Daoy (cell line): ENCODE measurements around the gene DBX2. TPM values are rescaled to one million over a fixed set of nuclear protein-coding genes. Genes with fewer than 3 reads are reported as not detected.
A peak's percentile ranks its signal among the peaks of the same experiment; 100 is the strongest.
"Not testable (repeated sequence)": the region's sequence is repeated elsewhere in the genome, so short reads cannot be mapped to it uniquely, and the experiment has no call there.

ENCODE experiments used
- DNase-seq: peaks from one replicate; pipeline ENCODE4 v3.0.0-alpha.2; 2015; ENCODE audit warnings: low read depth
- total RNA-seq: library from RNA; depleted of rRNA; stranded (reverse); fragments of >200 nt; shearing (Covaris generic); gene quantifications from 2 replicates; pipeline ENCODE4 v1.2.3, GENCODE V29; 2014; rRNA removed

The DBX2 gene
- total RNA-seq, 1 experiment from 2014 or later, result not detected

DNA sequence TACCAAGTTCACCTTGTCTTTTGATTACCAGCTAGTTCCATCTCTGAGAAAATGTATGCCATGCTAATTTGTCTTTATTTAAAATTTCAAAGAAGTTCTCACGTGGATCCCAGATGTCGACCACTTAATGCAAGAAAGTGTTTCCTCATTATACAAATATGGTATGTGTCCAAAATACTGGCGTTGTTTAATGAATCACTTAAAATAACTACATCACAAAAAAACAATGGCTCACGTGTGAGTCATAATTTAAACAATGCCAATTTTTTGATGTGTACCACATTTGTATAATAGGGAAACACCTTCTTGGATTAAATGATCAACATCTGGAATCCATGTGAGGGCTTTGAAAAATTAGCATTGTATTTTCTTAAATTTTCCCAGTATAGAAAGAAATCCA, 40.8 kb downstream of the DBX2 start:
- DNase-seq, result peak; percentile 10

DNA sequence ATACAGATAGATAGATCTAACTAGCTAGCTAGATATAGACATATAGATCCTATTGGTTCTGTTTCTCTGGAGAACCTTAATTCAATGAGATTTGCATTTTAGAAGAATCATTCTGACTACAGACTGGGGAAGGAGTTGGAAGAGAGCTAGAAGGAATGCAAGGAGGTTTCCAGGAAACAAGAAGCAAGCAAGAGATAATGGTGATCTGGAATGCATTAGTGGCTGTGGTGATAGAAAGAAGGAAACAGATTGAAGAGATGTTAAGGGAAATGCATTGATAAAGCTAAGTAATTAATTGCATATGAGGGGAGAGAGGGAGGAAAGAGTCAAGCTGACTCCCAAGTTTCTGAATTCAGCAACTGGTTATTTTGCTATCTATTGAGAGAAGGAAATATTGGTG, 42.7 kb downstream of the DBX2 start:
- DNase-seq, result no peak

DNA sequence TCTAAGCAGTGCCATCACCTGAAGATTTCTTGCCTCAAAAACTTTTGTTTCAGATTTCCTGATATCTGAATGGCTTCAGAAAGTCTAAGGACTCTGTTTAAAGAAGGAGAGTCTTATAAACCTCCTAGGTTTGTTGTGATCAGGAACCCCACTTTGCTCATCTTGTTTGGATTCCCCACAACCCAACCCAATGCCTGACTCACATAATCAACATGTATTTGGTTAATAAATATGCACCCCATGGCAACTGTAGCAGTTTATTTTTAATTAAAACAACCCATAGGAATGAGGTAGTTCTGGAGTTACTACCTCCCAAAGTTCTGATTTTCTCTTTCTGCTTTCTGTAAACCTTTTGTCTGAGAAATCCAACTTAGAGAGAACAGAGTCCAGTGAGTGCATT, 51.5 kb downstream of the DBX2 start:
- DNase-seq, result no peak

DNA sequence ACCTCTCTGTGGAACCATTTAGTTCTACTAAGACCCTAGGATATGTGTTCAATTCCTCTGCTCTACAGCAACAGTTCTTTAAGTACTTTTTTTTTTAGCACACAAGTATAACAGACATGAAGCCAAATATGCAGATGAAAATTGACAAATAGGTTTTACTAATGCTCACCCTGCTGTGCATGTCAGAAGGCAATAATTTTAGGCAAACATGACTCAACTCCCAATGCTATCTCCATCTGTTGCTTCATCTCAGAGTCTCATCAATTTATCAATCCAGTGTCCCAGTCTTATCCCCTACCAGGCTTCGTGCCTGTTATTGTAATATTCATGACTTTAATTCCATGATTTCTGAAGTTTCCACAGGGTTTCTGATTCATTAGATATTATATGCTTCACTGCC, 57.7 kb downstream of the DBX2 start:
- DNase-seq, result no peak

DNA sequence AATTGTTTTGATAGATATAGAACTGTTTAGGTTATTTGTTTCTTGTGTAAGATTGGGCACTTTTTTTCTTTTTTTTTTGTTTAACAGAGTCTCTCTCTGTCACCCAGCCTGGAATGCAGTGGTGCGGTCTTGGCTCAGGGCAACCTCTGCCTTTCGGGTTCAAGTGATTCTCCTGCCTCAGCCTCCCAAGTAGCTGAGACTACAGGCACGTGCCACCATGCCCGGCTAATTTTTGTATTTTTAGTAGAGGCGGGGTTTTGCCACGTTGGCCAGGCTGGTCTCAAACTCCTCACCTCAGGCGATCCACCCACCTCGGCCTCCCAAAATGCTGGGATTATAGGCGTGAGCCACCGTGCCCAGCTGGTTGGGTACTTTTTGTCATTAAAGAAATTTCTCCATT, 66.0 kb downstream of the DBX2 start:
- DNase-seq, result not testable (repeated sequence)

DNA sequence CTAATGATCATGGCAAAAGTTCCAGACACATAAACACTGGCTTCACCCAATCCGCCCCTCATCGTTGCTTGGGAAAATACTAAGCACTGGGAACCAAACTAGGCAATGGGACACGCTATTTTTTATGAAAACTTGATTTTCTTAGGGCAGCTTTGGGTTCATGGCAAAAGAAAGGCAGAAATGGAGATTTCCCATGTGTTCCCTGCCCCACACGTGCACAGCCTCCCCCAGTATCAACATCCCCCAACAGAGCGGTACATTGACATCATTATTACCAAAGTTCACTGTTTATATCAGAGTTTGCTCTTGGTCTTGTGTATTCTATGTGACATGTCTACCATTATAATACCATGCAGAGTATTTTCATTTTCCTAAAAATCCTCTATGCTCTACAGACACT, 71.0 kb downstream of the DBX2 start:
- DNase-seq, result no peak

DNA sequence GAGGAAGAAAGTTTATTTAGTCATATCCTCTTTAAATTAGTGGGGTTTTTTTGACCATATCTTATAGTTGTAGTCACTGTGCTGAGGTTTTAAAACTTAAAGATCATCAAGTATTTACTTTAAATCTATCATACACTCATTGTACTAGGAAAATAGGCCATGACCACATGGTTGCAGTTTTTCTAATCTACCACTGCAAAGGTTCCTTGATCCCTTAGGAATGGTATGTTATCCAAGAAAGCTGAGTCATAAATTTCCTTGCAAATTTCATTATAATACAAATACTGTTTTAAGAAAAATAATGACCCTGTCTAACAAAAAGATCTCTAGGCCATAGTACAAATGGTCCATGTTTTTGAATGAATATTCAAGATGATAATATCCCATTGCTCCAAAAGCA, 74.7 kb downstream of the DBX2 start:
- DNase-seq, result no peak

DNA sequence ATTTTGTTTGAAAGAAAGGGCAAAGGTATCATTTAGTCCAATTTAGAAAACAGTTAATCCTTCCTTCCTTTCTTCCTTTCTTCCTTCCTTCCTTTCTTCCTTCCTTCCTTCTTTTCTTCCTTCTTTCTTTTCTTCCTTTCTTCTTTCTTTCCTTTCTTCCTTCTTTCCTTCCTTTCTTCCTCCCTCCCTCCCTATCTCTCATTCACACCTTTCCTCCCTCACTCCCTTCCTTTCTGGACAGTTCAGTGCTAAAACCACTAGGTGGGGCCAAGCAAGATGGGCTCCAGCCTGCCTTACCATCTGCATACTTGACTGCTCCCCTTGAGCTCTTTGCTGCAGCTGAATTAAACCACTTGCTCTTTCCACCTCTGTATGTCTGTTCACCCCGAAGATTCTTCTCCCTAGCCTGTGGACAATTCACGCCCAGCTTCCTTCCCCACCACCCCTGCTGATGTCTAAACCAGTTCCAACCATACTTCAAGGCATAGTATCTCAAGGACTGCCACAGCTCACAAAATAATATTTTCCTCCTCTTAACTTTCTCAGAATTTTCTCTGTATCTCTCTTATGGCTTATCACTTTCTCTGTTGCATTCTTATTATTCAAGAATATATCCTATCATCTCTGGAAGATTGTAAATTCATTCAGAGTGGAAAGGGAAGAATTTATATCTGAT, 78.0 kb downstream of the DBX2 start:
- peak; percentile 25 for DNase-seq

DNA sequence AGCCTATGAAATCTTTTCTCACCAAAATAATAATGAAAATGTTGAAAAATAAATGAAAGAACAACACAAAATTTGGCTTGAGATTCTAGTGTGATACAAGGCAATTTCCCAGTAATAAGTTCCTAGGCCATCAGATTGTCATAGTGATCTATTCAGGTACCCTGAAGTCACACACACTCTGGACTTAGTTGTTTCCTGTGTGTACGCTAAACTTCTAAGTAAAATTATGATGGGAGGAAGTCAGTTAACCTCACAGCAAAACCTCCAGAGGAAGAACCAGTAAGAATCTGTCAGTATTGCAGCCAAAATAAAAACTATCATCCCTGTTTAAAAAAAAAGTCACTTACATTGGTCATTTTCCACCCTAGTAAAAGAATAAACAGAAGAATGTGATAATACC, 81.9 kb downstream of the DBX2 start:
- no peak for DNase-seq

Other genes starting within 250 kb of the DBX2 start
- 19.9 and 28.0 TPM in 2 replicates for gene NELL2, start 174.8 kb downstream of the DBX2 start, total RNA-seq
- 46.9 and 52.7 TPM in 2 replicates for gene ANO6, start 165.0 kb upstream of the DBX2 start, total RNA-seq